Stimulated activated CD4-positive, alpha-beta T cell treated with anti-CD3 and anti-CD28 coated beads, Interleukin-12 subunit alpha, Interleukin-12 subunit beta, amount 100 ng/mL, for 24 hours (primary cell): ENCODE data around the gene CUL4B.
A peak's percentile ranks its signal among the peaks of the same experiment; 100 is the strongest.
"Not testable (repeated sequence)": the region's sequence is repeated elsewhere in the genome, so short reads cannot be mapped to it uniquely, and the experiment has no call there.

Experiments
- DNase-seq, 2 experiments: peaks; one replicate each; pipeline ENCODE4 v3.0.0-alpha.2; 2020; ENCODE audit warnings: low read depth in 2 of 2

The CUL4B gene

GRCh38 chrX:120560842-120561633 lies at the start of gene CUL4B:
Gene CUL4B, minus strand, starts transcription at chrX:120560962. Its CDS starts 324 bp downstream, at chrX:120560638.
- peak; percentile 76 to 81 for DNase-seq

GRCh38 chrX:120604361-120604782 lies 43.6 kb upstream of the CUL4B start:
- peak; percentile 1 to 2 for DNase-seq

GRCh38 chrX:120603707-120604360 lies 43.1 kb upstream of the CUL4B start, which contains the start of gene MCTS1:
Gene MCTS1, plus strand, starts transcription at chrX:120604101. Its CDS starts 136 bp downstream, at chrX:120604237.
- peak; percentile 51 to 57 for DNase-seq

GRCh38 chrX:120585702-120586101 lies 24.9 kb upstream of the CUL4B start:
- DNase-seq = no peak

- DNase-seq = no peak
Measured at GRCh38 chrX:120575379-120576114, 14.8 kb upstream of the CUL4B start.

GRCh38 chrX:120573806-120574205 lies 13.0 kb upstream of the CUL4B start:
- DNase-seq = not testable (repeated sequence)

GRCh38 chrX:120570011-120570600 lies 9.3 kb upstream of the CUL4B start:
- no peak for DNase-seq

GRCh38 chrX:120568609-120569008 lies 7.8 kb upstream of the CUL4B start:
- DNase-seq = no peak

GRCh38 chrX:120568035-120568434 lies 7.3 kb upstream of the CUL4B start:
- DNase-seq = no peak

- no peak for DNase-seq
Measured at GRCh38 chrX:120566817-120567216, 6.1 kb upstream of the CUL4B start.

- no peak for DNase-seq
Measured at GRCh38 chrX:120564925-120565324, 4.2 kb upstream of the CUL4B start.

GRCh38 chrX:120562569-120562926 lies 1.8 kb upstream of the CUL4B start:
- DNase-seq = no peak

GRCh38 chrX:120561634-120562568 lies 1.1 kb upstream of the CUL4B start:
- no peak for DNase-seq

- peak; percentile 1 to 2 for DNase-seq
Measured at GRCh38 chrX:120560405-120560841, 339 bp downstream of the CUL4B start.

- DNase-seq = no peak
Measured at GRCh38 chrX:120559804-120560203, 958 bp downstream of the CUL4B start.

- DNase-seq = no peak
Measured at GRCh38 chrX:120556251-120556650, 4.5 kb downstream of the CUL4B start.

- no peak for DNase-seq
Measured at GRCh38 chrX:120549483-120550452, 11.0 kb downstream of the CUL4B start.

GRCh38 chrX:120536061-120536460 lies 24.7 kb downstream of the CUL4B start:
- no peak for DNase-seq

- no peak for DNase-seq
Measured at GRCh38 chrX:120534413-120535205, 26.2 kb downstream of the CUL4B start.
